ENCODE measurements around the gene TMC2.
"Not testable (repeated sequence)": the region's sequence is repeated elsewhere in the genome, so short reads cannot be mapped to it uniquely, and the experiment has no call there.

The TMC2 gene

DNA sequence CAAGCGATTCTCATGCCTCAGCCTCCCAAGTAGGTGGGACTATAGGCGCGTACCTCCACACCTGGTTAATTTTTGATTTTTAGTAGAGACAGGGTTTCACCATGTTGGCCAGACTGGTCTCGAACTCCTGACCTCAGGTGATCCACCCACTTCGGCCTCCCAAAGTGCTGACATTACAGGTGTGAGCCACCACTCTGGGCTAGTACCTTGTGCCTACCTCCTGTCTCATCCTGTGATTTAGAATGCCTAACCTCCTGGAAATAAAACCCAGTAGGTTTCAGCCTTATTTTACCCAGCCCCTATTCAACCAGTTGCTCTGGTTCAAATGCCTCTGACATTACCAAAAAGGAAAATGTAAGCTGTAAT, 10.2 kb upstream of the TMC2 start:
- not testable (repeated sequence) for DNase-seq (ENCODE audit: low read depth, low spot score)

DNA sequence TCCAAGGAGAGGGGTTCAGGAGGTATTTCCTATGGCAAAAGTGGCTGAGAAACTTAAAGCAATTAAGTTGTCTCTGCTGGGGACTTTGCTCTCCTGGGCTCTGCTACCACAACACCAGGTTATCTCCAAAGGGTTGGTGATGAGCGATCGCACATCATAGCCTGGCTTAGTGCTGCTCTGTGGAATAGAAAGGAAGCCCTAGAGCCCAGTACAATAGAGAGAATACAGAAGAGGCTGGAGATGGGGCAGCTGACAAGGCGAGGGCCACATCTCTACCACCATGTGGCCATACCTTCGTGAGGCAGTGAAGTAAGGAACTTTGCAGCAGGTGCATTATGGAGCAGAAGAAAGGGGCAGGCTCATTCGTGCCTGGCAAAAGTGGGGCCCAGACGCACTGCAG, 8.6 kb upstream of the TMC2 start:
- DNase-seq (ENCODE audit: low read depth, low spot score): no peak

DNA sequence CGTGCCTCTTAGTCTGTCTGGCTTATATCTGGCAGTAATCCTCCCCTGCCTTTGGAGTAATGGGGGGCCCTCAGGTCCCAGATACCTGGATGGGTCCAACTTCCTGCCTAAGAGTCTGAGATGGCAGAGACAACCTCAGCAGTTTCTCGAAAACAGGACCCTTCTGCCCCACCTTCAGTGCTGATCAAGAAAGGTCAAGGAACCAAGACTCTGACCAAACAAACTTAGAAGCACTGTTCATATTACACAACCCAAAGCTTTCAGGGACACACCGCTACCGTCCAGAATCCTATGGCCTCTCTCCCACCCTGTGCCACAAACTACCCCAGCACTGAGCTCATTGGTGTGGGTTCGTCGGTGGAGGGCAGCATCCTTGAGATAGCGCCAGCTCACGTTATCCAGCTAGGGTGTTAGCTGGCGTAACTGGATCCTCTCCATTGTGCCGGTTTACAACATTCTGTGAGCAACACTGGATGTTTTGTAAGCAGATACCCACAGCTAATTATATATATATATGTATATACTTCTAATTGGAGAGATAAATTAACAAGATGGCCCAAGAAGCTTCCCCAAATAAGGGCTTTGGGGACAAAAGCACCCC, 7.6 kb upstream of the TMC2 start:
- no peak for DNase-seq (ENCODE audit: low read depth, low spot score)

DNA sequence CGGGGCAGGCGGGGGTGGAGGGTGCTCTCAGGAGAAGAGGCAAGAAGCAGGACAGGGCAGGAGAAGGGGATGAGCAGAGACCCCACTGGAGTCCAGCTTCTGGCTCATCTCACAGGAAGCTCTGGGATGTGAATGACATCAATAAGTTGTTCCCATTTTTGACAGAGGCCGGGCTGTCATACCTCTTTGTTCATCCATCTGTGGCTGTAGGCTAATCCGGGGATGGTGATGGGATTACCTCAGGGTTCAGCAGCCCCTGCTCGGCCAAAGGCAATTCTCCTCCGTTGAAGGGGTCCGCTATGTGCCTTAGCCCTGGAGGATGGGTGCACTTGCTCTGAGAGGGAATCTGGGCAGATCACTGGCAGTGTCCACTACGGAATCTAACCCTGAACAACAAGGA, 3.3 kb upstream of the TMC2 start:
- DNase-seq (ENCODE audit: low read depth, low spot score): no peak

DNA sequence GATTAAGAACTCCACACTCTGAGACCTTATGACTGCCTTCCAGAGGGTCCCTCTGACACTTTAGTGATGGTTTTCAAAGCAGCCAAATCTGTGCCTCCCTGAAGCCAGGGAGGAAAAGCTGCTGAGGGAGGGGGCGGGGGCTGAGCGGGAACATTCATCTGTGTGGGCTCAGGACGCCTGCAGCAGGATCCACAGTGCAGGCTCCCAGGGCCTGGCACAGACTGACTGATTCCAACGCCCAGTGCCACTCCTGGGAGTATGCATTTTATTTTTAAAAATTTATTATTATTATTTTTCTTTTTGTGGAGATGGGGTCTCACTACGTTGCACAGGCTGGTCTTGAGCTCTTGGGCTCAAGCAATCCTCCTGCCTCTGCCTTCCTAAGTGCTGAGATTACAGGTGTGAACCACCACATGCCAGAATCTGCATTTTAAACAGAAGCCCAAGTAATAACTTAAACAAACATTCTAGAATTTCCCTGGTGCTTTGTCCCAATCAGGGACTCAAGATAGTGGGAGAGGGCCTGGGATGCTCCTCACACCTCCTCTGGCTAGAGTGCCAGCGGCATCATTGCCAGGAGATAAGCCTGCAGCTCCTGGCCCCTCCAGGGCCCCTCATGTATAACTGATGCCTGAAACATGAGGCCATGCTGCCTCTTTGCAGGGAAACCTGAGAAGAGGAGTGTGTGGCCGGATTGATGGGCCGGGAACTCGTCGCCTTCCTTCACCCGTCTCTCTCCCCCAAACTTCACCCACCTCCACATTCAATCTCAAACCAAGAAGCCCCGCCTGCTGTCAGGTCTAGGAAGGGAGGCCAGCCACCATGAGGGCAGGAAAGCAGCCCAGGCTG, 438 bp upstream of the TMC2 start:
- no peak for DNase-seq (ENCODE audit: low read depth, low spot score)

DNA sequence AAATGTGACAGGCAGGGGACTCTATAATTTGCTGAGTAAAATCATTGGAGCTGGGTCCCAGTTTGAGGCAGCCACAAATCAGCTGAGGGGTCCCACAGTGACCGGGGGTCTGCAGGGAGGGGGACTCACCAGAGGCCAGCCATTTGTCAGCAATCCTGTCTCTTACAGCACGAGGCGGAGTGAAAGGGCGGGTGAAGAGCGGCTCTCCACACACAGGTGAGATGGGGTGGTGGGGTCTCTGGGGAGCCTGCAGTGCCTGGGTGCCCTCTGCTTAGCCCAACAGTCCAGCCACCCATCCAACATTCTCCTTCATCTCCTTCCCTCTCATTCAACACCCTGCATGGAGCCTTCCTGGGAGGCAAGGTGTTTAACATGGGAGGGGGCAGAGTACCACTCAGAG, 728 bp downstream of the TMC2 start:
- no peak for DNase-seq (ENCODE audit: low read depth, low spot score)

DNA sequence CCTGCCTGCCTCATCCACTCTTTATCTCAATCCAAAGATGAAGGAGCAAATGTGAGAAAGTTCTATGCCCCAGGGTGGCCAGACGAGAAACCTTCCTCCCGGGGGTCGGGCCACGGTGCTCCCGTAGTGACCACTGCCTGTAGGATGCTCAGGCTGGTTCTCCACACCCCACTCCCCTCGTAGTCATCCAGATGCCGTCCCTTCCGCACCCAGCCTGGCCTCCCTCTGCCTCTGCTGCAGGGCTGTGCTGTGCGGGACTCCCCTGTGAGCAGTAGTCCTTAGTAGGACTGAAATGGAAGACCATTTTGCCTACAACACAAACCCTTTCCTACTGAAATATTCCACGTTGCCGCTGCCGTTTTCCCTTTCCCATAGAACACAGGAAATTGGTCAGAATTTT, 2.0 kb downstream of the TMC2 start:
- DNase-seq (ENCODE audit: low read depth, low spot score): no peak

DNA sequence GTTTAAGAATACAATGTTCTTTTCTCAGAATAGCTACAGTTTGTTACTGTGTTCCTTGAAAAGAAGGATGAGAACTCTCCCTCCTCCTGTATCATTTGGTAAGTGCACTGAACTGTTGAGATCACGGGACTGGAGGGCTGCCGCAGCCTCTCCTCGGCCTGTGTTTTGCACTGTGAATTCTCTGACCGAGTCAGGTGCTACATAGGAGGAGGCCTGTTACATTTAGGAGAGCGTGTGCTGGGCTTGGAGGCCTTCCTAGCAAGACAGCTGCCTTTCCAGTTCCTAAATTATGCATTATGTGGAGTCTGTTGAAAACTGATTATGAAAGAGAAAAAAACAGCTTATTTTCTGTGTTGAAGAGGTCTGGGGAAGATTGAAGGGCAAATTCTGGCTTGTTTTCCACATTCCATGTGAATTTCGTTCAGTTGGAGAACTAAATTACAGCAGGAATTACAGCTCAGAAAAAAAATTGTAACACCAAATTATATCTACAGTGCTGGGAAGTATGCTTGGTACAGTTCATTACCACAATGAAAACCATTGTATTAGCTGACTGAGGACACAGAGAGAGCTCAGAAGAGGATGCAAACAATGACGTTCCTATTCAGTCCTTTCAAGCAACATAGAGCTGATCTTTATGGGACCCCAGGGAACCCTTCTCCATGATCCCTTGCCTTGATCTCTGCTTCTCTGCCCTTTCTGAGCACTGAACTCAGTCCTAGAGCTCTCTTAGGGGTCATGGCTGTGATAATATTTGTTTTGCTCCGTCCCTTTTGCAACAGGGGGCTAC, 2.8 kb downstream of the TMC2 start:
- DNase-seq (ENCODE audit: low read depth, low spot score): no peak

DNA sequence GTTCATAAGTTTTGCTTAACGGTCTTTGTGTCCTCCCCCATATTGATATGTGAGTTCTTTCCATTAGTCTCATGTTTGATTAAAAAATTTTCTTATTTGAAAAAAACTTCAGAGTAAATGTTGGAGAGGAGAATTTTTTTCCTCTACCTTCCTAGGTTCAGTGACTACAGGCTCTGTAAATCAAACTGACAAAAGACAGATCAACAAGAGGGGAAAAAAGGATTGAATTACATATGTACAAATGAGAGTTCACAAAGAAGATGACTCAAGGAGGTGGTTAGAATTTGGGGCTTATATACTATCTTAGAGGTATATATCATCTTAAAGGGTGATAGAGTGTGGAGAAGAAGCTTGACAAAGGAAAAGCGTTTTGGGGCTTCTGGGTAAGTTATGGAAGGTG, 5.6 kb downstream of the TMC2 start:
- DNase-seq (ENCODE audit: low read depth, low spot score): no peak

DNA sequence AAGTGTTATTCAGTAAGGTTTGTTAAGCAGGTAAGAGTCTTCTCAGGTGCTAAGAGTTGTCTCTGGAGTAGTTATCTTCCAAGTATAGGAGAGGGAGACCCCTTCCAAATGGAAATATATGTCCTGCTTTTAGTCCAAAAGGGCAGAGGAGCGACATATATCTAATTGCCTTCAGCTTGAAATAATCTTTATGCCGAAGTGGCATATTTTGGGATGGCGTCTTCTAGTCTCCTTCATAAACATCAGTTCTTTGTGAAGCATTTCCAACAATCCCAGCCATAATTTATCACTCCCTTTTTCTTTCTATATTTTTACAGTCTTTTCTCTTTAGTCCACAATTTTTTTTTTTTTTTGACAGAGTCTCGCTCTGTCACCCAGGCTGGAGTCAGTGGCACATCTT, 6.0 kb downstream of the TMC2 start:
- no peak for DNase-seq (ENCODE audit: low read depth, low spot score)

DNA sequence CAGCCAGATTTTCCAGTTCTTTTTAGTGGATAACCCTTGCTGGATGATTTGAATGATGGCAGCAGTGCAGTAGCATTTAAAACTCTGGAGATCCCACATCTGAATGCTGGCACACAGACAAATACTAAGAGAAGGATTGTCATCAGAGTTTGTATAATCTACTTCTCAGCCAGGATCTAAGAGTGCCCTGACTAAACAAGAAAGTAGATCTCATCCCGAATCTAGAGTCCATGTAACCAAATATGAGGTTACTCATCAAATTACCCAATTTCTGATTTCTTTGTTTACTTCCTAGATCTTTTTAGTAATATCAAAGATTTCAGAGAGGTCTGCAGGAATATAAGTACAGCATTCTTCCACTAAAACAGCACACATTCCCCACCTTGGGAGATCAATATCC, 7.8 kb downstream of the TMC2 start:
- no peak for DNase-seq (ENCODE audit: low read depth, low spot score)

DNA sequence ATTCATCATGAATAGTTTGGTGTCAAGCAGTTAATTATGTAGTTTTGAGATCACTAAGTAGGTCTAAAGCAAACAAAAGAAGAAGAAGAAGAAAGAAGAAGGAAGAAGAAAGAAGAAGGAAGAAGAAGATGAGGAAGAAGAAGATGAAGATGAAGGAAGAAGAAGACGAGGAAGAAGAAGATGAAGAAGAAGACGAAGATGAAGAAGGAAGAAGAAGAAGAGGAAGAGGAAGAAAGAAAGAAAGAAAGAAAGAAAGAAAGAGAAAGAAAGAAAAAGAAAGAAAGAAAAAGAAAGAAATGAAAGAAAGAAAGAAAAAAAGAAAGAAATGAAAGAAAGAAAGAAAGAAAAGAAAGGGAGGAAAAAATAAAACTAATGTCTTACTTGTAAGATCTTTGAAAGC, 9.2 kb downstream of the TMC2 start:
- no peak for DNase-seq (ENCODE audit: low read depth, low spot score)

DNA sequence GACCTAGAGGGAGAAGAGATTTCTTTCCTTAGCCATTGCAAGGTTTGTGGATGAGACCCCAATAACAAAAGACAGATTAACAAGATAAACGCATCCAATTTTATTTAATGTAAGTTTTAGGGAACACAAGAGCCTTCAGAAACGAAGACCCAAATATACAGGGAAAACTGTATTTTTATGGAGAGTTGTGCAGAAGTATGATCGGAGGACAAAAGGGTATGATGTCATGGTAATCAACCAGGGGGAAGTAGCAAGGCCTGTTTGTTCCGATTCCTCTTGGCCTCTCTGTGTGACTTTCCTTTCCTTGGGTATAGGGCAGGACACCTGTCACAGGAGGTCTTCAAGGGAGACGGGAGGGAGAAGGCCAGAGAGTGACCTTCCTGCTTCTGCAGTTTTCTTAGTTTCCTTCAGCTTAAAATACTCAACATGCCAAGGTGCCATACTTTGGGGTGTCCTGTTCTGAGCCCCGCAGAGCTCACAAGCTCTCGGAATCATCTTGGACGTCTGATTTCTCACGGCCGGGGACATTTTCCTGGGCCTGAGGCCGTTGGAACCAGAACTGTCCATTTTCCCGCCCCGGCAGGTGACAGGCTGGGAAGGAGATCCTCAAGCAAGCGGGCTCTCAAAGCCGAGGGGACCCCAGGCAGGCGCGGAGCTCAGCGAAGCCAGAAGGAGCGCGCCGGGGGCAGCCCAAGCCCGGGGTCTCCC, 21.7 kb downstream of the TMC2 start:
- no peak for DNase-seq (ENCODE audit: low read depth, low spot score)

DNA sequence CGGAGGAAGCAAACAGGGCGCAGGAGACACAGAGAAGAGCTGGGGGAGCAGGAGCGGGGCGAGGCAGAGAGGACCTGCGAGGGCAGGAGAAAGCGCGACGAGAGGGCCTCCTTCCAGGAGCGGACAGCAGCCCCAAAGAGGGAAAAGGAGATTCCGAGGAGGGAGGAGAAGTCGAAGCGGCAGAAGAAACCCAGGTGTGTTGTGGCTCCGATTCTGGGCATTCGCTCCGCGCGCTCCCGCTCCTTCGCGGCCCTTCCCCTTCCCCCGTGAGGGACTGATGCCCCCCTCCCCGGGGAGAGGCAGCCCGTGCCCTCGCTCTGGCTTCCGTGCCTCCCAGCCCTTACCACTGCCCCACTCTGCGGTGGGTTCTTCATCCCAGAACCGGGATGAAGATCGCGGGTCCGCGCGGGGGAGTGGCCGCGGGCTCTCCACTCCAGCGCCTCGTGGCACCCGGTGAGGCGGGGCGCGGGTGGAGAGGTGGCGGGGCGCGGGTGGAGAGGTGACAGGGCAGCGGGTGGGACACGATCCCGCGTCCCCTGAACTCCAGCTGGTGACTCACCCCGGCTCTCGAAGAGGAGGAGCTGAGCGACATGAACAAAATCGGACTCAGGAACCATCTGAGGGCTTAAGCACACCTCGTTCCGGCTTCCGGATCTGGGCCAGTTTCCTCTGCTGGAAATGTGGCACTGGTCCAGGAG, 22.4 kb downstream of the TMC2 start:
- no peak for DNase-seq (ENCODE audit: low read depth, low spot score)

DNA sequence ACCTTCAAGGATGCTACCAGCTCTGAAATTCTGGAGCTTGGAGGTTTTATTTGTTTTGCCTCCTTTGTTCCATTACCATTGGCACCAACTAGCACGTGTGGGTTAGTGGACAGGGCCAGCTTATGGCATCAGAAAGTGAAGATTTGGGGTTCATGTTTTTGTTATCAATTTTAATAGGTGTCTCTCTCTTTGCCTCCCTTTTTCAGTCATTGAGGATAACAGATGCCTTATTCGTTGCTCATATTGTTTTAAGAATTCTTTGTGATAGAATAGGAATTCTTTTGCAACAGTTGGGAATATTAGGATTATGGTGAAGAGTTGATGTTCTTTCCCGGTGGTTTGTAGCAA, 22.9 kb downstream of the TMC2 start:
- no peak for DNase-seq (ENCODE audit: low read depth, low spot score)

DNA sequence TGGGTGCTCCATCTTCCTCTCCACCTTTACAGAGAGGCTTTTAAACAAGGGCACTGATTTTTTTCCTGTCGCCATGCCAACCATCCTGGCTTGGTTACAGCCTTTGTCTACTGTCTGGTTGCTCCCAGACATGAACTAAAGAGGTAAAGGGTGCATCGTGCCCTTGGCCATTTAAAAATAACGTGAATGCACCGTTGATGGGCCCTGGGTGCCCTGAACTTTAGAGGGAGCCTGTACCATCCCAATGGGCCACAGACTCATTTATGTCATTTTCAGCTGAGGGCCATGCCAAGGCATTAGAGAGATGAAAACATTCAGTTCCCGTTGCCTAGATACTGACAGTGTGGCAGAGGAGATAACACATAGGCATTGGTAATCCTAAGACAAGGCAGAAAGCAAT, 23.3 kb downstream of the TMC2 start:
- DNase-seq (ENCODE audit: low read depth, low spot score): no peak

DNA sequence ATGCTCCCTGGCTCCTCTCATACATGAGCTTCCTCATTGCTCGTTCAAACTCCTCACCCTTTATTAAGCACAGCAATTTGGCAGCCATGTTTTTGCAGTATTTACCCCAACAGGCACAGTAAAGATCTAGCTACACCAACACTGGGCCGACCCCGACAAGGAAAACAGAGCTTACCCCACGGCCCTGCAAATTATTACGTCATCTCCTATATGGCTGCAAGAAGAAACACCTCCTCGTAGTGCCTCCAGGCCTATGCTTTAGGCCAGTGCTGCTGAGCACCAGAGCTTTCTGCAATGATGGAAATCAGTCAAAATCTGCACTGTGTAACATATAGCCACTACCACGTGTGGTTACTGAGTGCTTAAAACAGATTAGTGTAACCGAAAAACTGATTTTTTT, 26.7 kb downstream of the TMC2 start:
- DNase-seq (ENCODE audit: low read depth, low spot score): no peak

DNA sequence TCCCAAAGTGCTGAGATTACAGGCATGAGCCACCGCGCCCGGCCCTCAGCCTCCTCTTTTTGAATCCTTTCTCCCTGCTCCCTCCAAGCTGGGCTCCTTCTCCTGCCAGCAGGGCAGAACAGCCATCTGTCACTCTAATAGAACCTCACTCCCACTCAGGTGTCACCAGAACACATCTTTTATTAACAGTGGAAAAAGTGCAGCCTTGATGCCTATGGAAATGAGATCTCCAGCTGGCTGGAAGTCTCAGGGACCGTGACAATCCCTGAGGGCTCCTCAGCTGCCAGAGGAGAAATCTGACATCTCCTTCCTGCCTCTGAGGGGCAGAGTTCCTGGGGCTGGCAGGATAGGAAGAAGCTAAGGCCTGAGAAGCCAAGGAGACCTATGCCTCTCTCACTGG, 28.0 kb downstream of the TMC2 start:
- DNase-seq (ENCODE audit: low read depth, low spot score): no peak

DNA sequence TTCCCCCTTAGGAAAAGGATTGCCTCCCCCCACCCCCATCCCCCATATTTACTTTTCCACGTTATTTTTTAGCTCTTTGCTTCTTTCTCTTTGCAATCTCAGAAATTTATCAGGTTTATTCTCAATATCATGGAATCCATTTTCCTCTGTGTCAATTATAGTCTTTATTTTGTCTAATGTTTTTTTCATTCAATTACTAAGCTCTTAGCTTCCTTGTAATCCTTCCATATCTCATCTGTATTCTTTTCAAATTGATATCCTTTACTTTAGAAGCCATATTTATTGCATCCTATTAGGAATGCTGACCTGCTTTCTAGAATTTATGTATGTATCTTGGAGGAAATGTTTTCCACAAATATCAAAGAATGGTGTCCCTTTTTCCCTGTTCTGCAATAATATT, 39.3 kb downstream of the TMC2 start:
- no peak for DNase-seq (ENCODE audit: low read depth, low spot score)

DNA sequence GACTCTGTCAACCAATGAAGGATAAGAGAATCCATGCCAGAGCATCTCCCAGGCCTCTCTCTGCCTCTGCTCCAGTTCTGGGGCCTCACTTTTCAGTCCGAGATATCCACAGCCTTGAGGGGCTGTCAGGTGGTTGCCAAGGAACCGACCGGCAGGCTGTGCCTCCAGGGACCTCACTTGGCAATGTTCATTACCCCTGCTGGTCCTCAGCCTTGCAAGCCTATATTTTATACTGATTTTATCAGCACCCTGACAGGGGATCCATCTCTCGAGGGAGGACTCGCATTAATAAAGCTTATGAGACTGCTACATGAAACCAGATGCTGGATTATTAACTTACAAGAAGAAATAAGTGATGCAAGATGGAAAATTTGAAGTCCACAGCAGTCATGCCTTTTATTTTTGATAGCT, 39.9 kb downstream of the TMC2 start:
- DNase-seq (ENCODE audit: low read depth, low spot score): no peak

DNA sequence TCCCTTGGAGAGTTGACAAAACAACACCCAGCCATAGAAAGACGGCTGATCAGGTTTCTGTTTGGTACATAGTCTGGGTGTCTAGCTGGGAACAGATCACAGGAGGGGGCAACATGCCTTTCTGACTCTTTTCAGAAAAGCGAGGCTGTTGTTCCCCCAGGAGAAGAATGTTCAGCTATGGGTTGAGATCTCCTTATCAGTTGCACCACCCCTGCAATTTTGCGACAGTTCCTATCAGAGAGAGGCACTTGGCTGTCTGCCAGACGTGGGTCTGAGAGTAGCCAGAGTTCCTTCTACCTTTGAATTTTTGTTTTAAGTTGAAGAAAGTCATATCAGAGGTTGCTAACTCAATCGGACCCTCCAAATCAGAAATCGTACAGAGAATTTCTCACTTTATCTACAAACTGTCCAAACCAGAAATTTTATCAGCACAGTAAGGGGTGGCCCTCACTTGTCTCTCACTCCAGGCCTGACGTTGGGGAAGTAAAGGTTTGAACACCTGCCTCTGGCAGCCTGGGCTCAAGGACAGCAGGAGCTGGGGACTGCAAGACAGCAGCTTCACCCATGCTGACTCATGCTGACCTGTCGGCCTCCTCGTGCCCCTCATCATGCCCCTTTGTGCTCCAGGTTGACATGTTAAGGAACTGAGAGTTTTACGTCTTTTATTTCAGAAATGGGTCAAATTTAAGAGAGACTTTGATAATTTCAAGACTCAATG, 42.3 kb downstream of the TMC2 start:
- DNase-seq (ENCODE audit: low read depth, low spot score): no peak

Measured in activated CD4-positive, CD25-positive, alpha-beta regulatory T cell treated with anti-CD3 and anti-CD28 coated beads, Interleukin-2, amount 50 U/mL, for 16 hours (primary cell).